Skeletal muscle cell (primary cell): ENCODE data around the gene EXPH5.
"Not testable (repeated sequence)": the region's sequence is repeated elsewhere in the genome, so short reads cannot be mapped to it uniquely, and the experiment has no call there.

Source experiments
- DNase-seq: peaks from one replicate; pipeline ENCODE4 v3.0.0-alpha.2; 2010; ENCODE audit warnings: low read depth
- H3K4me3 ChIP-seq: 2 replicates; pipeline ENCODE4 v1.5.1; 2011; ENCODE audit warnings: low read depth, mild to moderate bottlenecking, control low read depth, low read length, moderate library complexity

EXPH5 gene

GRCh38 chr11:108593214-108593922 is at the start of gene EXPH5:
Gene EXPH5 (minus strand): TSS chr11:108593768. CDS start chr11:108593536, 232 bp downstream.
- peak within 1 kb of the TSS; percentile 60 for H3K4me3 ChIP-seq
- DNase-seq = no peak

- not testable (repeated sequence) for H3K4me3 ChIP-seq, DNase-seq
Measured at GRCh38 chr11:108641752-108642151, 48.2 kb upstream of the EXPH5 start.

- DNase-seq = no peak
- no peak overlapping the region for H3K4me3 ChIP-seq
Measured at GRCh38 chr11:108639146-108639545, 45.6 kb upstream of the EXPH5 start.

GRCh38 chr11:108636222-108636621 is 42.7 kb upstream of the EXPH5 start:
- DNase-seq = no peak
- H3K4me3 ChIP-seq = no peak overlapping the region

GRCh38 chr11:108635106-108635505 is 41.5 kb upstream of the EXPH5 start:
- H3K4me3 ChIP-seq = no peak overlapping the region
- DNase-seq = no peak

- H3K4me3 ChIP-seq = no peak overlapping the region
- DNase-seq = no peak
Measured at GRCh38 chr11:108632041-108632704, 38.6 kb upstream of the EXPH5 start.

GRCh38 chr11:108629274-108629673 is 35.7 kb upstream of the EXPH5 start:
- DNase-seq = no peak

GRCh38 chr11:108628812-108629211 is 35.2 kb upstream of the EXPH5 start:
- no peak for DNase-seq
- no peak overlapping the region for H3K4me3 ChIP-seq

More at GRCh38 chr11:108629274-108629673, 35.7 kb upstream of the EXPH5 start:
- no peak overlapping the region for H3K4me3 ChIP-seq

GRCh38 chr11:108628326-108628725 is 34.8 kb upstream of the EXPH5 start:
- no peak for DNase-seq
- no peak overlapping the region for H3K4me3 ChIP-seq

- no peak for DNase-seq
Measured at GRCh38 chr11:108624196-108624925, 30.8 kb upstream of the EXPH5 start.

GRCh38 chr11:108622341-108622740 is 28.8 kb upstream of the EXPH5 start:
- DNase-seq = no peak
- H3K4me3 ChIP-seq = no peak overlapping the region

More at GRCh38 chr11:108624196-108624925, 30.8 kb upstream of the EXPH5 start:
- no peak overlapping the region for H3K4me3 ChIP-seq

- no peak for DNase-seq
- no peak overlapping the region for H3K4me3 ChIP-seq
Measured at GRCh38 chr11:108620958-108621772, 27.6 kb upstream of the EXPH5 start.

GRCh38 chr11:108618529-108618928 is 25.0 kb upstream of the EXPH5 start:
- no peak for DNase-seq
- no peak overlapping the region for H3K4me3 ChIP-seq

GRCh38 chr11:108617055-108617454 is 23.5 kb upstream of the EXPH5 start:
- no peak for DNase-seq

GRCh38 chr11:108616549-108616948 is 23.0 kb upstream of the EXPH5 start:
- H3K4me3 ChIP-seq = no peak overlapping the region
- peak; percentile 58 for DNase-seq

More at GRCh38 chr11:108617055-108617454, 23.5 kb upstream of the EXPH5 start:
- H3K4me3 ChIP-seq = no peak overlapping the region

- no peak overlapping the region for H3K4me3 ChIP-seq
- no peak for DNase-seq
Measured at GRCh38 chr11:108614086-108614485, 20.5 kb upstream of the EXPH5 start.

- H3K4me3 ChIP-seq = no peak overlapping the region
- peak; percentile 53 for DNase-seq
Measured at GRCh38 chr11:108609682-108610081, 16.1 kb upstream of the EXPH5 start.

GRCh38 chr11:108608548-108608947 is 15.0 kb upstream of the EXPH5 start:
- H3K4me3 ChIP-seq = no peak overlapping the region
- no peak for DNase-seq

GRCh38 chr11:108606495-108607160 is 13.1 kb upstream of the EXPH5 start:
- H3K4me3 ChIP-seq = no peak overlapping the region
- no peak for DNase-seq
